Renal pelvis (tissue), 4 donors: Measurements from ENCODE around the gene MBD3. TPM values are rescaled to one million over a fixed set of nuclear protein-coding genes. Genes with fewer than 3 reads are reported as not detected.

ENCODE experiments used
- DNase-seq: peaks from one replicate; pipeline ENCODE4 v3.0.0-alpha.2; 2013
- polyA plus RNA-seq, 3 donors: library from polyadenylated mRNA; unstranded; fragments of 120-200 nt; gene quantifications; one replicate each; pipeline ENCODE4 v1.2.1, GENCODE V29; 2013; ENCODE audit not compliant: insufficient read length in 3 of 3

Gene MBD3
- polyA plus RNA-seq, 3 donors, result 70.0 to 83.4 (median 82.8) TPM

DNA sequence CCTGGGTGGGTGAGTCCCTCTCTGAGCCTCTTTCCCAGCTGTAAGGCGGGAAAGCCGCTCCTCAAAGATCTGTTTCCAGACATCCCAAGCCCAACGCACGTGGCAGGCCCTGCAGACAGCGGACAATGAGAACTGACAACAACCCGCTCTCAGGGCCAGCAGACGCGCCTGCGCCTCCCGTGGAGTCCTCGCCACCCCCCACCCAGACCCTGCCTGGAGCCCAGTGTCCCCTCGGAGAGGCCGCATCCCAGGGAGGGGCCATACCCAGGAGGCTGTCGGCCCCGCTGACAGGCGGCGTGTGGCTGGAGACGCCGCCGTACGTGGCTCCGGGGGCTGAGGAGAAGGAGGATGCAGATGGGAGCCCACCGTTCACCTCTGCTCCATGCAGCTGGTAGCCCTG lies 28.9 kb upstream of the MBD3 start:
- DNase-seq, result no peak

DNA sequence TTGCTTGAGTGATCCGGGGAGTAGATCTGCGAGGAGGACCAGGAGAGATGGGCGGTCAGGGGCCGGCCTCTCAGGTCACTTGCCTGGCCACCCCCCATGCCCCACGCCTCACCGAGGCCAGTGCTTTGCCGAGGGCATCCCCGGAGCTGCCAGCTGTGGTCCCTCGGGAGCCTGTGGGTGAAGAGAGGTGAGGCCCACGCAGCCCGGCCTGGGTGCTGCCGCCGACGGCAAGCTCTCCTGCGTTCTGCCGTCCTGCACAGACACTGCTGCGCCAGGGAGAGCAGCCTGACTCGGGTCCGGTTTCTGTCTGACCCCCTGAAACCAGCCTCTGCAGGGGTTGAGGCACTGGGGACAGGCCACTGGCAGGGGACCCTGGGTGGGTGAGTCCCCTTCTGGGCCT lies 28.4 kb upstream of the MBD3 start:
- no peak for DNase-seq

DNA sequence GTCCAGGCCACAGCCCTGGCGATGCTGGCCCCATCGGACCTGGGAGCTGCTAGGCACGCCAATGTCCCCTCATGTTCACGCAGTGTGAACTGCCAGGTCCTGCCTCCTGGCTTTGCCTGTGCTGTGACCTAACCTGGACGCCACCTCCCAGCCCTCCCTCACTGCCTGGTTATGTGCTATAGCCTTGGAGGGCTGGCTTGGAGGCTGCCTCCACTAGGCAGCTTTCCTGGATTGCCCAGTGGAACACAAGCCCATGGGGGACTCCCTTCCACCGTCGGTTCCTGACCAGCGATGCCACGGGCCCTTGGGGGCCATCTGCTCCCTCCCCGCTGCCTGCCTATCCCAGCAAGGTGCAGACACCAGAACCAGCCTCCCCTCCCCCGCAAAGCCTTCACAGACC lies 27.8 kb upstream of the MBD3 start:
- no peak for DNase-seq

DNA sequence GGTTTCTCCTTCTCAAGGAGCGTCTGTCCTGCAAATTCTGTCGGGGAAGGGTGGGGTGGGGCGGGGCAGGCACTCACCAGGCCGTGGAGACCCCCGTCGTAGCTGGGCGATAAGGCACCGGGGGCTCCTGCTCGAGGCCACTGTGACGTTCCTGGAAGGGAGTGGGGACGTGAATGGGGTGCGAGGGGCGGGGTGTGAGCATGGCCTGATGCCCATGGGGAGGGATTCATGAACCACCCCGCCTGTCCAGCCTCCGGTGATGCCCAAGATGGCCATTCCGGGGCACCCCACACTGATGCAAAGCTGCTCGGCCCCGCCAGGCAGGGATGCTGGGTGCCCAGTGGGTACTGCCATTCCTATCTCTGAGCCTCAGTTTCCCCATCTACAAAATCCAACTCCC lies 27.0 kb upstream of the MBD3 start:
- DNase-seq, result no peak

DNA sequence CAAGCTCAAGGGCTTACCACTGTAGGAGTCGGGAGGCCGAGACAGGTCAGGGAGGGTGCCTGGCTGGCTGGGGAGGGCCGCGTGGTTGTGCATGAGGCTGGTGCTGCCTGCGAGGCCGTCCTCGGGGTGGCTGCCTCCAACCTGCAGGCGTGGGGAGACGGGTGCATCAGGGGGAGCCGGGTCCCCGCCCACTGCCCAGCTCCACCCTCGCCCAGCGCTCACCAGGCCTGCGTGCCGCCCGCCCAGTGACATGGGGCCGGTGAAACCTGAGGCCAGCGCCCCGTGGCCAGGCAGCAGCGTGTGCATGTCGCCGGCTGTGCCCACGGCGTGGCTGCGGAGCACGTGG lies 26.4 kb upstream of the MBD3 start:
- DNase-seq, result no peak

DNA sequence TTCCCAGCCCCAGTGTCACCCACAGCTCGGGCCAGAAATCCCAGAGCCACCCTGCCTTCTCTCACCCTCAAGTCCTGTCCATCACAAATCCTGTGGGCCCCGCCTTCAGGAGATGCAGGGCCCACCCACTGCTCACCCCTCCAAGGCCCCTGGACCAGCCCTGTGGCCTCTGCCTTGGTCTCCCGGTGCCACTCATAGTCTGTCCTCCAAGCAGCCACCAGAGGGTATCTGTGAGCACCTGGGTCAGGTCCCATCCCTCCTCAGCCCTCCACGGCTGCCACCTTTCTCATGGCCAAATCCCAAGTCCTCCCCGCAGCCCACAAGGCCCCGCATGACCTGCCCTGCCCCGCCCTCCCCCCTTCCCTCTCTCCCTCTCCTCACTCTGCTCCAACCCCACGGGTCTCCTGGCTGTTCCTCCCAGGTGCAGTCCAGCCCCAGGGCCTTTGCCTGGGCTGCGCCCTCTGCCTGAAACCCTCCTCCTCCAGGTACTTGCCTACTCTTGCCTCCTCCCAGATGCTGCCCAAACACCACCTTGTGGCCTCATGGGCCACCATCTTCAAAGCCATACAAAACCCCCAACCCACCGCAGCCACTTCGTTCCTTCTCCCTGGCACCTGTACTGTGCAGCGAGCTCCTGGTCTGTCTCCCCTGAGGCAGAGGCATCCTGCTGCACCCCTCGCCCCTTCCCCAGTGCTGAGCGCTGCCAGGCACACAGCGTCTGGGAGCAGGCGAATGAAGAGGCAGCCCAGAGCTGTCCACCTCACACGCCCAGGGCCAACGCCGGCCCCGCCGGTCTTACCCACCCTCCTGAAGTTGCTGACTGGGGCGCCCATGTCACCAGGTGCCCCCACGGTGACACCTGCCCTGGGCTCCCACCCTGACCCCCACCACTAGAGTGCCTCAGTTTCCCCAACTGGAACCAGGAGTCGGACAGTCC lies 25.8 kb upstream of the MBD3 start:
- no peak for DNase-seq

DNA sequence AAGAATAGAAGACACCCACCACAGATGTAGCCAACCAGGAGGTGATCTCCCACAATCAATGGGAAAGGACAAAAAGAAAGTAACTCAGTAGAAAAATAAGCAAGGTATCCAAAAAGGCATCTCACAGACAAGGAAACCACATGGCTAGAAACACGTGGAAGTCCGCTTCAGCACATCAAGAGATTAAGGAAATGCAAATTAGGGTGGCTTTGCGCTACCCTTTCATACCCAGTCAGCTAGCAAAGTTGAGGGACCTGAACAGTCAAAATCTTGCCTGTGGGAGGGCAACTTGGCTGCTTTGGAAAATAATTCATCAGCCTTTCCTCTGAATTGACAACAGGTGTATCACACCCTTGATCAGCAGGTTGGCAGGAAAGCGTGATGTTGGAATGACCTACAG lies 24.2 kb upstream of the MBD3 start:
- no peak for DNase-seq

DNA sequence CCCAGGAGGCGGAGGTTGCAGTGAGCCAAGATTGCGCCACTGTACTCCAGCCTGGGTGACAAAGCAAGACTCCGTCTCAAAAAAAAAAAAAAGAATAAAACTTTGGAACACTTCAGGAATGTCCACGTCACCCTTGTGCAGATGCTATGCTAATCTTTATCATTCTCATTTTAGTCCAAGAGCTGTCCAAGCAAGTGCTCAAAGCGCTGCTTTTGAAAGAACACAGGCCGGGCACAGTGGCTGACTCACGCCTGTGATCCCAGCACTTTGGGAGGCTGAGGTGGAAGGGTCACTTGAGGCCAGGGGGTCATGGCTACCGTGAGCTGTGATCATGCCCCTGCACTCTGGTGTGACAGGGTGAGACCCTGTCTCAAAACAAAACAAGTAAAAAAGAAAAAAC lies 23.7 kb upstream of the MBD3 start:
- DNase-seq, result no peak

DNA sequence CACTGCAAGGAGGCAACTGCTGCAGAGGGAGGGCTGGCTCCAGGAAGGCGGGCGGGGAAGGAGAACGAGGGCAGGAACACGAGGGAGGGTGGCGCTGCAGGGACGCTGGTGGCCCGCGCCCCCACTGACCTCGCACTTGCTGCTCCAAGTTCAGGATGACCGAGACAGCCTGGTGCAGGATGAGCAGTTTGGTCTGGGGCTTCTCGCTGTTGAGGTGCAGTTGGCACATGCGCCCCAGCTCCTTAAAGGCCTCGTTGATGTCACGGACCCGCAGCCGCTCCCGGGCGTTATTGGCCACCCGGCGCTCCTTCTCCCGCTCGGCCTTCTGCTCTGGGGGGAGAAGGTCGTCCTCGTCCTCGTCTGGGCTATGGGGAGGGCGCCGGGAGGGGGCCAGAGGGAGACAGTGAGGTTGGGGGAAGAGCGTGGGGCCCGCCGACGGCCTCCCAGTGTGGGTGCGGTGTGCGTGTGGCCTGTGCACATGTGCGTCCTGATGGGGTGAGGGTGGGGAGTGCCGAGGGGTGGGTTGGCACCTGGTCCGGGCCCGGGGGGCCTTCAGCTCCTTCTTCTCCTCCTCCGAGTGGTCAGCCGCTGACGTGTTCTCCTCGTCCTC lies 22.6 kb upstream of the MBD3 start:
- no peak for DNase-seq

DNA sequence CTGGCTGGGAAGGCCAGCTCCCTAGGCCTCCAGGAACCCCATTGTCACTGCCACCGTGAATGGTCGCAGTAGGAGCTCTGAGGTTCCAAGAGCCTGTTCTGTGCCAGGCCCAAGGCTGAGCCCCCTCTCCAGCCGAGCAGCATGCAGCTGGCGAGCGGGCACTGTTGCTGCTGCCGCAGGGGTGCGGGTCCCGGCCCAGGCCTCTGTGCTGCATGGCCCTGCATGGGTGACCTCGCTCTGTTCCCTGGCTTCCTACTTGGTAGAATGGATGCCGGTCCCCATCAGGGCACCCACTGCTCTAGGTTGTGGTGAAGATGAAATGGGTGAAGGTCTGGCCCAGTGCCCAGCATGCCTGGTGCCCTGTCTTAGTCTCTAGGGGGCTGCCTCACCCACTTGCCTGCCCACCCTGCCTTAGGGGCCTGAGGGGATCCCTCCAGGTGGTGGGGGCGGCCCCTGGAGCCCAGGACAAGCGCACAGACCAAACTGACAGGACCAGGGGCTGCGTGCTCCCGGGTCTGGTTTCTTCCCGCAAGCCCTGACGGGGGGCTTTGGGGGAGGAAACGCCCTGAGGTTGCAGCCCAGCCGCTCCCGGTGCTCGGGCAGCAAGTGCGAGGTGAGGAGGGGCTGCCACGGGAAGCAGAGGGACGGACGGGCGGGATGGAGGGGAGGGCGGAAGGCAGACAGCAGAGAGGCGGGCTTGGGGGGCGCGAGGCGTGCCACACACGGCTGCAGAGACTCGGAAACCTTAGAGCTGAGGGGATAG lies 21.3 kb upstream of the MBD3 start:
- no peak for DNase-seq

DNA sequence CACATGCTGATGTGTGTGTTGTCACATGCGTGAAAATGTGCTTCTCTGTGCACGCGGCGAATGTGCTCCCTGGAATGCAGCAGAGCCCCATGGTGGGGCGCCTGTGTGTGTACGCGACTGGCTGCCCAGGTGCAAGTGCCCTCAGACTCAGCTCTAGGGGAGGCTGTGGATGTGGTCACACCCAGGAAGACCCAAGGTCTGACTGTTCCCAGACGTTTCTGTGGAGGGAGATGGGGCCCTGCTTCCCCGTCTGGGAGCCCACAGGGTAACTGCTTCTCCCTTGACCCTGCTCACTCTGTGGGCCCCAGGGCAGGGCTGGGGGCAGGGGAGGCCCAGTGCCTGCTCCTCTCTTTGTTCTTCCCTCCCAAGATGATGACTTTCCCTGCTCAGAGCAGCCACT lies 20.5 kb upstream of the MBD3 start:
- no peak for DNase-seq

DNA sequence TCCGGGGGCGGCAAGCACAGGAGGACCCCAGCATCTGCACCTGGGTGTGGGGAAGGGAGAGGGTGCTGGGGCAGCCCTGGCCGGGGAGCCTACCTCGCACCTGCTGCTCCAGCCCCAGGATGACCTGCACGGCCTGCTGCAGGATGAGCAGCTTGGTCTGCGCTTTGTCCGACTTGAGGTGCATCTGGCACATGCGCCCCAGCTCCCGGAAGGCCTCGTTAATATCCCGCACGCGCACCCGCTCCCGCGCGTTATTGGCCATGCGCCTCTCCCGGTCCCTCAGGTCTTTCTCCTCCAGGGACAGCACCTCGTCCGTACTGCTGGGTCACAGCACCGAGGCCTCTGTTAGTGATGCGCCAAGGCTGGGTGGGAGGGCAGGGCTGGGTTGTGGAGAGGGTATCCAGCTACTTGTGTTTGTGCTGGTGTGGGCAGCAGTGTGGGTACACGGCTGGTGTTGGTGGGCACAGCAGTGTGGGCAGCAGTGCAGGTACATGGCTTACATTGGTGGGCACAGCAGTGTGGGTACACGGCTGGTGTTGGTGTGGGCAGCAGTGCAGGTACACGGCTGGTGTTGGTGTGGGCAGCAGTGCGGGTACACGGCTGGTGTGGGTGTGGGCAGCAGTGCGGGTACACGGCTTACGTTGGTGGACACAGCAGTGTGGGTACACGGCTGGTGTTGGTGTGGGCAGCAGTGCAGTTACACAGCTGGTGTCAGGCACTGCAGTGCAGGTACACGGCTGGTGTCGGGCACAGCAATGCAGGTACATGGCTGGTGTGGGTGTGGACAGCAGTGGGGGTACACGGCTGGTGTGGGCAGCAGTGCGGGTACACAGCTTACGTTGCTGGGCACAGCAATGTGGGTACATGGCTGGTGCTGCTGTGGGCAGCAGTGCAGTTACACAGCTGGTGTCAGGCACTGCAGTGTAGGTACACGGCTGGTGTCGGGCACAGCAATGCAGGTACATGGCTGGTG lies 19.7 kb upstream of the MBD3 start:
- no peak for DNase-seq

DNA sequence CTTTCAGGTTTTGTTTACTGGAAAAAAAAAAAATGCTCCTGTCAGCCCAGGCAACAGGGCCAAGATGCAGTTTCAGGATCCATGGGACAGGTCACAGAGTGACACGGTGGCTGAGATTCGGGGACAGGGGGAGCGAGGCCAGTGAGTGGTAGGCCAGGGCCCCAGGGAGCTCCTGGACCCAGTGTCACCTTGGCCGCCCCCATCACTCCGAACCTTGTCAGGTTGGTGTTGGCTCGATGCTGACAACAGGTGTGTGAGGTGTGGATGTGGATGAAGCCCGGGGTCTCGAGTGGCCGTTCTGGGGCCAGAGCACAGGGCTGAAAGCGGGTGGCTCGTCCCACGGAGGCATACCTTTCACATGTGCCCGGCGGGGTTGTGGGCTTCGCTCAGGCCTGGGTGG lies 18.7 kb upstream of the MBD3 start:
- no peak for DNase-seq

DNA sequence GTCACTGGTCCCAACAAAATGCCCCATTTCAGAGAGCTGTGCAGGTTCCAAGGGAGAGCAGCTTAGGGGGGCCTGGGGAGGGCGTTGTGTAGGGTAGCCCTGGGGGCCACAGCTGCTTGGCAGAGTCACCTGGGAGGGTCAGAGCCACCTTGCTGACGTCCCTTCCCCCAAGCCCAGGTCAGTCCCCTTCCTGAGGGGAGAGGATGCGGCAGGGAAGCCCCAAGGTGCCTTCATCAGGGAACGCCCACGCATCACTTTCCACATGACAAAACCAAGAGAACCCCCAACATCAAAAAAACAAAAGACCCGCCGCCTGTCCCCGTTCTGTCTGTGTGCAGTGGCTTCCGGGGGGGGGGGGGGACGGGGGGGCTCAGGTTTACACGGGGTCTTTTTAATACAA lies 17.9 kb upstream of the MBD3 start:
- DNase-seq, result no peak

DNA sequence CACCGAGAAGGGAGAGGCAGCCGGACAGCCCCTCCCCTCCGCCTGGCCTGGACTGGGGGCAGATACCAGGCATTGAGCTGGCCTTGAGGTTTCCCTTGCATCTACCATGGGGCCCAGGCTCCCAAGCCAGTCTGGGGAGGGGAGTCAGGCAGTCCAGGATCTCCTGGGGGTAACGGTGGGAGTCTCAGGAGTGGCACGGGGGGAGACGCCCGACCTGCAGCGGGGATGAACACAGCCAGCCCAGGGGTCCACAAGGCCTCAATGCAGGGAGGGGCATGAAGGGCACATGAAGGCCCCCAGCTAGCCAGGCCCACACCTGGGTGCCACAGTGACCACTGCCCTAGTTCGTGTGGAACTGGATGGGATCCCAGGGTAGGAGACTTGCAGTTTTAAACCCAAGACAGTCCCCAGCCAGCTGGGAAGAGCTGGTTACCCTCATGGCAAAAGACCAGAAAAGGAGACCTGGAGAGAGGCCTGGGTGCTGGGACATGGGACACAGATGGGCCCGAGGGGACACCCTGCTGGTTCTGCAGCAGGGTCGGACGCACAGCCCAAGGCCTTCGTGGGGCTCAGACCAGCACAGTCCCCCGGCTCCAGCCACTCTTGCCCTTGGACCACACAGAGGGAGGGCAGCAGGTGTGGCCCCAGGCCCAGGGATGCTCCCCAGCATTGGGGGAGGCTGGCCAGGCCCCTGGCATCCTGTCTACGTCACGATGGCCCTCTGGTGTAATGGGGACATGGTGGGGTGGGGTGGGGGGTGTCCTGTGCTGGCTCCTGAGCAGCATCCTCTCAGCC lies 17.2 kb upstream of the MBD3 start:
- no peak for DNase-seq

DNA sequence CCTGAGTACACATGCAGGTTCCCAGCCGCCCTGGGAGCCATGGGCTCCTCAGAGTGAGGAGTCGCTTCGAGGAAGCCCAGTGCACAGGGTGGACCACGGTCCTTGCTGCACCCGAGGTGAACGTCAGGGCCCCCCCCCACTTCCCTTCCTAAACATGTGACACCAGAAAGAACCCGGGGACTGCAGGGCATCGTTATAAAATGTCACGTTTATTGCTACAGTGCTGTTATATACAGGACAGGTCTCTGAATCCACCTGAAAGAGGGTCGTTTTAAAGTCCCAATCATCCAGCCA lies 16.4 kb upstream of the MBD3 start:
- no peak for DNase-seq

DNA sequence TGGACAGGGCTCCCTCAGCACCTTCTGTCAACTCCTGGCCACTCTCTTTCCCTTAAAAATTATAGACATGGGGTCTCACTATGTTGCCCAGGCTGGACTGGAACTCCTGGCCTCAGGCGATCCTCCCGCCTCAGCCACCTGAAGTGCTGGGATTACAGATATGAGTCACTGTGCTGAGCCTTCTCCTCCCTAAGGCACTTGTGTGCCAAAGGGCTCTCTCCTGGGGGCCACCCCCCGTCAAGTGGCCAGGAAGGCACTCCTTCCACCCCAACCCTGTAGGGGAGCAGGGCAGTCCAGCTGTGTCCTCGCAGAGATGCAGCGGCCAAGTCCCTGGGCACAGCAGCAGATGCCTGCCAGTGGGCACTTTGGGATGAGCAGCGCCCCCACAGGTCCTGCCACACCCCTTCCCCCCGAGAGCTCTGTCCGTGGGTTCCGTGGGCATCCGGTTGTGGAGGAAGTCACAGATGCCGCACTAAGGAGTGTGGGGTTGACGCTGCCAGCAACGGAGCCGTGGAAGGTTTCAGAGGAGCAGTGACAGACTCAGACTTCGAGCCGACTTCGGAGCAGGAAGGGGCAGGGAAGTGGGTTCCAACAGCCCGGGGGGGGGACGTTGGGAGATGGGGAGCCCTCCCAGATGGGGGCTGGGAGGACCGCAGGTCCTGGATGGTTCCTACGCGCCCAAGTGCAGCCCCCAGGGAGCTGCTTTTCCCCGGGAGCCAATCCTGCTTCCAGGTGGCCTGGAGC lies 15.9 kb upstream of the MBD3 start:
- no peak for DNase-seq

DNA sequence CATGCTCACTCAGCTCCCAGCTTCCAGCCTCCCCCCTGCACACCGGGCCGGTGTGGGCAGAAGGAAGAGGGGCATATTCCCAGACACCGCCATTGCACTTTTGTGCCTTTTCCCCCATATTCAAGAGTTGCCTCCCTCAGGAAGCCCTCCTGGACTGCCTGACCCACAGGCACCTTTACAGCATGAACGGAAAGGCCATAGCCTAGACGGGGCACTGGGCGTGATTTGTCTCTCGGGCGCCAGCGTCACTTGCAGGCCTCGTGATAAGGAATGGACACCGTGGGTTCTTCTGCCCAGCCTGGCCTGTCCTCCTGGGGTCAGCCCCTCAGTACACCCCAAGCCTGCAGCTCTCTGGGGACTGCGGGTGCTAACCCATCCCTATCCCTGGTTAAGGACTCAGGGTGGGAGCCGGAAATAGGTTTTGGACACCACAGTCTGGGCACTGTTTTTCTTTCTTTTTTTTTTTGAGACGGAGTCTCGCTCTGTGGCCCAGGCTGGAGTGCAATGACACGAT lies 13.5 kb upstream of the MBD3 start:
- DNase-seq, result no peak

DNA sequence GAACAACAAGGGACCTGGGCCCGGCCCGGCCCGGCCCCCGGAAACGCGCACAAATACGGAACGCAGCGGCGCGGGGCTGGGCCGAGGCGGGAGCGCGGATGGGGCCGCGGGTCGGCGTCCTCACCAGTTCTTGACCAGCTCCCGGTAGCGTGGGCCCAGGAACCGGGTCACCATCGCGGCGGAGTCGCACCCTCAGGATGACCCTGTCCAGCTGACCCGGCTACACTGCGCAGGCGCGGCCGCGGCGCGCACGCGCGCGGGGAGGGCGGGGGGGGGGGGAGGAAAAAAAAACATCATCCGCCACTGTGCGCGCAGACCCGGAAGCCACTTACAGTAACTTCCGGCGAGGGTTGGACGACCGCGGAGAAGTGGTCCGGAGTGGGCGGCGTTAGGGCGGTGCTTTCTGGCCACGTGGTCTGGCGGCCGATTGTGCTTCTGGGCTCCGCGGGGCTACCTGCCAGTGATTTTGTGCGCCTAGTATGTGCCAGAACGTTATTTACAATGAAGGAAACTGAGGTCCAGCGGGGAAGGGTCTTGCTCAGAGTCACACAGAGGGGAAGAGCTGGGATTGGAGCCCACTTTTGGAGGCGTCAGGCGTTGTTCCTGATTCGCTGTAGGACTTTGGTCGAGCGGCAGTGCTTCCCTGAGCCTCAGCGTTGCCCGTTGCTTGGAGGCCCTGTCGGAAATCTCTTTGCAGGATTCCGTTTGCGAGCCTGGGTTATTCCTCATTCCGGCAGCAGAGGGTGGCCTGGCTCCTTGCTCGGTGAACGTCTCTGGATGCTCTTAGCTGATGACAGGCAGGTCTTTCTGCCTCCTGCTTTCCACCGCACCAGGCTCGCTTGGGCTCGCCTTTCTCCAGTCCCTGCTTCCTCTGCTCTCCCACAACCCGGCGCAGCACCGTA lies 12.8 kb upstream of the MBD3 start, which contains the start of gene UQCR11:
Gene UQCR11 (minus strand): TSS at position 227 of the 902 bp plus-strand sequence. CDS start 53 bp downstream, at position 174.
- peak; percentile 95 for DNase-seq
